B cell (primary cell): ENCODE measurements around the gene VWA5A. TPM values are rescaled to one million over a fixed set of nuclear protein-coding genes. Genes with fewer than 3 reads are reported as not detected.

Experiments used
- ATAC-seq: fragments of 200-7000 bp; cut with Tn5 transposase; one replicate; pipeline ENCODE4 v1.10.0; 2021; ENCODE audit warnings: low read depth, mild to moderate bottlenecking, moderate number of reproducible peaks, moderate library complexity
- CTCF ChIA-PET: fragments of 350-600 bp; sonication (Branson Sonifier 250); formaldehyde crosslinking; loops from one replicate; lab custom pipeline; 2021; ENCODE audit warnings: antibody characterized with exemption, inconsistent platforms; lab: Charles Lee
- POLR2A ChIA-PET: fragments of 350-600 bp; sonication (Branson Sonifier 250); formaldehyde crosslinking; loops from one replicate; lab custom pipeline; 2021; ENCODE audit warnings: antibody characterized with exemption; lab: Charles Lee
- DNase-seq: peaks from one replicate; pipeline ENCODE4 v3.0.0; 2013
- H2AFZ ChIP-seq: 2 replicates; pipeline ENCODE4 v1.6.1; 2012; ENCODE audit warnings: mild to moderate bottlenecking, low read depth, low read length; ENCODE audit not compliant: insufficient read depth, poor library complexity, severe bottlenecking
- H3K27ac ChIP-seq, 2 donors: 1 replicate in 1 of 2; 2 replicates in 1 of 2; pipeline ENCODE4 v1.5.1; 2012 to 2013; ENCODE audit warnings: low read length in 2 of 2, mild to moderate bottlenecking in 2 of 2, moderate library complexity in 1 of 2
- H3K27me3 ChIP-seq, 4 experiments: fragments of 200-600 bp in 1 of 4; sonication (generic) in 1 of 4; replicated peaks in 1 of 4; 1 replicate in 2 of 4; 2 replicates in 2 of 4; pipeline versions ENCODE4 v1.6.1 to v1.7.0; 2013 to 2016; ENCODE audit warnings: low read length in 3 of 4, mild to moderate bottlenecking in 2 of 4, mixed read lengths in 1 of 4, moderate library complexity in 1 of 4; ENCODE audit not compliant: insufficient read depth in 4 of 4, control insufficient read depth in 3 of 4; ENCODE audit errors: control extremely low read depth in 1 of 4
- H3K36me3 ChIP-seq, 2 experiments: replicated peaks in 1 of 2; 1 replicate in 1 of 2; 2 replicates in 1 of 2; pipeline versions ENCODE4 v1.6.1 to v1.7.1; 2013; ENCODE audit warnings: low read length in 1 of 2; ENCODE audit not compliant: insufficient read depth in 2 of 2, control insufficient read depth in 1 of 2; ENCODE audit errors: control extremely low read depth in 1 of 2, extremely low read depth in 1 of 2
- H3K4me1 ChIP-seq, 2 donors: fragments of 200-600 bp in 1 of 2; sonication (generic) in 1 of 2; 1 replicate in 1 of 2; 2 replicates in 1 of 2; pipeline versions ENCODE4 v1.5.1 to v1.6.1; 2013 to 2017; ENCODE audit warnings: low read length in 2 of 2; ENCODE audit not compliant: control insufficient read depth in 2 of 2, insufficient read depth in 2 of 2
- H3K4me2 ChIP-seq: replicated peaks from 2 replicates; pipeline ENCODE3; 2012; ENCODE audit warnings: mild to moderate bottlenecking, low read depth, low read length; ENCODE audit not compliant: poor library complexity, severe bottlenecking
- H3K4me3 ChIP-seq, 5 experiments: fragments of 200-600 bp in 1 of 5; sonication (generic) in 1 of 5; 1 replicate in 3 of 5; 2 replicates in 2 of 5; pipeline versions ENCODE4 v1.5.1 to v1.7.0; 2011 to 2016; ENCODE audit warnings: low read length in 4 of 5, mild to moderate bottlenecking in 4 of 5, low read depth in 2 of 5, control low read depth in 1 of 5, moderate library complexity in 1 of 5; ENCODE audit not compliant: insufficient read depth in 1 of 5; ENCODE audit errors: control extremely low read depth in 1 of 5, extremely low read depth in 1 of 5
- H3K79me2 ChIP-seq: fragments of 200-600 bp; sonication (generic); one replicate; pipeline ENCODE4 v1.6.0; 2016; ENCODE audit warnings: low read length; ENCODE audit not compliant: control insufficient read depth, insufficient read depth
- H3K9ac ChIP-seq: fragments of 200-600 bp; sonication (generic); 2 replicates; pipeline ENCODE4 v1.6.1; 2017; ENCODE audit warnings: mild to moderate bottlenecking, low read length, moderate library complexity
- H3K9me3 ChIP-seq, 3 donors: one replicate each; pipeline versions ENCODE4 v1.6.1 to v1.7.1; 2013; ENCODE audit warnings: low read length in 2 of 3; ENCODE audit not compliant: control insufficient read depth in 2 of 3, insufficient read depth in 1 of 3; ENCODE audit errors: control extremely low read depth in 1 of 3
- H4K20me1 ChIP-seq: 2 replicates; pipeline ENCODE4 v1.6.0; 2012; ENCODE audit warnings: mild to moderate bottlenecking, low read length; ENCODE audit not compliant: insufficient read depth, control insufficient read depth, poor library complexity, severe bottlenecking
- H3K27ac Mint-ChIP-seq: one replicate; pipeline ENCODE4 v1.8.0; 2021; ENCODE audit warnings: mixed read lengths
- H3K27me3 Mint-ChIP-seq: one replicate; pipeline ENCODE4 v1.8.0; 2021; ENCODE audit warnings: mixed read lengths
- H3K4me1 Mint-ChIP-seq: one replicate; pipeline ENCODE4 v1.8.0; 2021; ENCODE audit warnings: mixed read lengths
- H3K4me3 Mint-ChIP-seq: one replicate; pipeline ENCODE4 v1.8.0; 2021; ENCODE audit warnings: mixed read lengths
- H3K9me3 Mint-ChIP-seq: one replicate; pipeline ENCODE4 v1.8.0; 2022; ENCODE audit warnings: mixed read lengths; ENCODE audit not compliant: insufficient read depth
- EZH2 ChIP-seq: IDR thresholded peaks from 2 replicates; pipeline ENCODE4 v1.6.1; 2012; ENCODE audit warnings: borderline replicate concordance, low read depth, mild to moderate bottlenecking, moderate library complexity, low read length; ENCODE audit not compliant: insufficient read depth, poor library complexity, severe bottlenecking
- WGBS: methylation state at CpG from one replicate; pipeline ENCODE4 v1.1.5; 2013; ENCODE audit warnings: missing lambda C conversion rate; ENCODE audit not compliant: insufficient coverage; 5-methylcytosine and 5-hydroxymethylcytosine counted together
- intact Hi-C: fragments of 100-400 bp; cut with micrococcal nuclease; formaldehyde crosslinking; loops from one replicate; pipeline ENCODE4 v1.10.0; 2022
- polyA plus RNA-seq: library from polyadenylated mRNA; depleted of rRNA; stranded (reverse); fragments of >200 nt; gene quantifications from 2 replicates; pipeline ENCODE4 v1.2.3, GENCODE V29; 2012
- total RNA-seq, 2 donors: library from RNA; stranded (reverse); fragments of 120-200 nt in 1 of 2; gene quantifications; 1 replicate in 1 of 2; 2 replicates in 1 of 2; pipeline versions ENCODE4 v1.2.3 to v1.2.4, GENCODE V29; 2013 to 2022
- TF ChIP-seq, protein P1 (sequence below): fragments of 200-600 bp; IDR thresholded peaks from one replicate; pipeline ENCODE4 v1.8.0; 2022; ENCODE audit warnings: antibody characterized with exemption, mild to moderate bottlenecking

The VWA5A gene
- total and polyA plus RNA-seq, 2 donors (not counting 1 experiment from before 2014, with no cell fraction given) = 4.9 to 6.3 TPM

DNA sequence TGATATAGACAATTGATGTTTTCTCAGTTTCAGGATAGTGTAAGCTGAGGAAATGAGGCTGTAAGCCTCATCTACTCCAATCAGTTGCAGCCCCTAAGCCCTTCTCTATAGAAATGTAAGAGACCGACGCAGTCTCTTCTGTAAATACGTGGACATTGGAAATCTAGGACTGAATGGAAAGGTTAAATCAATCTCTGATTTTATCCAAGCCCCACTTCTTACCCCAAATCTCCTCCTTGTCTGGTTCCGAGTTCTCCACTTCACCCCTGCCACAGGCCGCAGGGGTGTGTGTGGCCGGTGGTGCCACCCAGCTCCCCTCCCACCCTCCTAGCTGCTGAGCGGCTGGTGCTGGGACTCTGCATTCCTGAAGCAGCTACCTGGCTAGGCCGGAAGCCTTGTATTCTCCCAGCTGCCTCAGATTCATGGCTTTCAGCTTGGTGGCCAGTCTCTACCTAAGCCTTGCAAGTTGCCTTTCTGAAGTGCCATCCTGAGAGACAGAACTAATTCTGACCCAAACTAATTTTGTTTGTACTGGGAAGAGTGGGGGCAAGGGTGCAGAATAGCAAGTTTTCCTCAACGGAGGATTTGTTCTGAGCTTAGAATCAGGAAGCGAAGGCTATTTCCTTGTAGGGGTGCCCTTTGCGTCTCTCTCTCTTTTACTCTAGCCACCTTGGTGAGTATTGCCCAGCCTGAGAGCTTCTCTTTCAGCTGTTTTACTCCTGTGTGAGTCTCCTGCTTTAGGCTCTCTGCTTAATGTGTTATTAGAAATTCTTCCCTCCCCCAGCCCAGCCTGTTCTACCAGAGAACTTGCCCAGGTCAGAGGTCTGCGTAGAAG lies 749 bp downstream of the VWA5A start:
- Mint-ChIP-seq H3K27me3 (no peaks in the 10 kb centered on the region), H3K9me3 (no peaks in the 10 kb centered on the region), H3K4me3 (peak overlapping the region; percentile 92), H3K27ac (peak overlapping the region; percentile 39), H3K4me1 (peaks cover 16% of the 10 kb centered on the region)
- H3K79me2 ChIP-seq = no peaks in the 10 kb centered on the region
- H3K9ac ChIP-seq = peak overlapping the region; percentile 63
- intact Hi-C loops = no loop called here
- peak; percentile 18 for DNase-seq
- H2AFZ ChIP-seq = peak overlapping the region; percentile 60
- ChIA-PET POLR2A (no interaction called here), CTCF (interaction anchor here (2.0 kb wide), 1 partner anchor 214 kb away, joined by 6 read pairs; no protein-coding TSS in a partner anchor)
- H3K4me3 ChIP-seq = peak overlapping the region in 4 of 5 experiments; percentile 45 to 70 (median 64)
- H3K4me2 ChIP-seq = peak overlapping the region; percentile 73
- H3K4me1 ChIP-seq = peaks cover 11 to 20% of the 10 kb centered on the region in 2 donors
- no peak overlapping the region for H3K27ac ChIP-seq
- TF ChIP-seq, protein P1, sequence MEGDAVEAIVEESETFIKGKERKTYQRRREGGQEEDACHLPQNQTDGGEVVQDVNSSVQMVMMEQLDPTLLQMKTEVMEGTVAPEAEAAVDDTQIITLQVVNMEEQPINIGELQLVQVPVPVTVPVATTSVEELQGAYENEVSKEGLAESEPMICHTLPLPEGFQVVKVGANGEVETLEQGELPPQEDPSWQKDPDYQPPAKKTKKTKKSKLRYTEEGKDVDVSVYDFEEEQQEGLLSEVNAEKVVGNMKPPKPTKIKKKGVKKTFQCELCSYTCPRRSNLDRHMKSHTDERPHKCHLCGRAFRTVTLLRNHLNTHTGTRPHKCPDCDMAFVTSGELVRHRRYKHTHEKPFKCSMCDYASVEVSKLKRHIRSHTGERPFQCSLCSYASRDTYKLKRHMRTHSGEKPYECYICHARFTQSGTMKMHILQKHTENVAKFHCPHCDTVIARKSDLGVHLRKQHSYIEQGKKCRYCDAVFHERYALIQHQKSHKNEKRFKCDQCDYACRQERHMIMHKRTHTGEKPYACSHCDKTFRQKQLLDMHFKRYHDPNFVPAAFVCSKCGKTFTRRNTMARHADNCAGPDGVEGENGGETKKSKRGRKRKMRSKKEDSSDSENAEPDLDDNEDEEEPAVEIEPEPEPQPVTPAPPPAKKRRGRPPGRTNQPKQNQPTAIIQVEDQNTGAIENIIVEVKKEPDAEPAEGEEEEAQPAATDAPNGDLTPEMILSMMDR = no peak
- TF ChIP-seq EZH2 = no peak
- no peak for ATAC-seq
- WGBS = 36% methylated on average over 7 of the region's 12 CpGs
- no peaks in the 10 kb centered on the region for H3K9me3 ChIP-seq
- no peaks in the 10 kb centered on the region for H4K20me1 ChIP-seq
- H3K36me3 ChIP-seq = peaks cover 0 to 14% of the 10 kb centered on the region in 2 experiments
- H3K27me3 ChIP-seq = no peaks in the 10 kb centered on the region

DNA sequence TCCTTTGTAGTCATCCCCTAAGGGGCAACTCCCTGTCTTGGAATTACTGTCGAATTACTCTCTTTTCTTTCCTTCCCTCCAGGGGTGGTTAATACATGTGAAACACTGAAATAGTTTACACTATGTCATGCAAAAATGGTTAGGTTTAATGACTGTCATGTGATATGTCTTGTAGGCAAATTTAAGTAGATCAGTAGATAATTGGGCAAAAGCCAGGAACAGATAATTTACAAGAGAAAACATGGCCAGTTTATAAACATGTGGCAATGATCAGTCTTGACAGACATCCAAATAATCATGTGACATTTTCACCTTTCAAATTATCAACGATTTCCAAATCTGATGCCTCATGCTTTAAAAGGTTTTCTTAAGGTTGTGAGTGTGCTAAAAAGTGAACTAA lies 3.9 kb downstream of the VWA5A start:
- TF ChIP-seq EZH2 = no peak
- TF ChIP-seq, protein P1 = no peak
- no peaks in the 10 kb centered on the region for H3K9me3 Mint-ChIP-seq
- Histone ChIP-seq H2AFZ (no peak overlapping the region), H3K4me2 (no peak overlapping the region), H3K27ac (no peak overlapping the region), H3K79me2 (no peaks in the 10 kb centered on the region), H3K4me3 (no peak overlapping the region), H4K20me1 (no peaks in the 10 kb centered on the region), H3K4me1 (peaks cover 11 to 20% of the 10 kb centered on the region in 2 donors), H3K9ac (no peak overlapping the region), H3K36me3 (peaks cover 0 to 28% of the 10 kb centered on the region in 2 experiments), H3K9me3 (no peaks in the 10 kb centered on the region), H3K27me3 (no peaks in the 10 kb centered on the region)
- WGBS = no CpG with 5 or more reads among the region's 2 CpGs
- CTCF ChIA-PET = interaction anchor here (1.1 kb wide), 1 partner anchor 8 kb away, joined by 3 read pairs; no protein-coding TSS in a partner anchor
- ATAC-seq (no peak), DNase-seq (no peak)
- H3K27ac Mint-ChIP-seq = no peak overlapping the region
- no peak overlapping the region for H3K4me3 Mint-ChIP-seq
- H3K4me1 Mint-ChIP-seq = peaks cover 16% of the 10 kb centered on the region
- H3K27me3 Mint-ChIP-seq = no peaks in the 10 kb centered on the region
- intact Hi-C loops = no loop called here
- POLR2A ChIA-PET = no interaction called here
